Thyroid gland (tissue), 4 donors: Measurements from ENCODE around the gene VAT1L. TPM values are rescaled to one million over a fixed set of nuclear protein-coding genes. Genes with fewer than 3 reads are reported as not detected.

ENCODE experiments used
- DNase-seq, 2 donors: peaks; one replicate each; pipeline ENCODE4 v3.0.0-alpha.2; 2019
- H3K27ac ChIP-seq, 3 donors: fragments of 200-600 bp; sonication (generic); 1 replicate in 2 of 3; 2 replicates in 1 of 3; pipeline ENCODE4 v1.5.1; 2016 to 2019; ENCODE audit warnings: mild to moderate bottlenecking in 1 of 3, moderate library complexity in 1 of 3
- H3K27me3 ChIP-seq: fragments of 200-600 bp; sonication (generic); one replicate; pipeline ENCODE4 v1.5.1; 2019
- H3K36me3 ChIP-seq, 2 donors: fragments of 200-600 bp; sonication (generic); one replicate each; pipeline ENCODE4 v1.5.1; 2016 to 2019
- H3K4me1 ChIP-seq, 2 donors: fragments of 200-600 bp; sonication (generic); one replicate each; pipeline ENCODE4 v1.5.1; 2017 to 2019
- H3K4me3 ChIP-seq, 3 donors: fragments of 200-600 bp; sonication (generic); replicated peaks in 1 of 3; 1 replicate in 2 of 3; 2 replicates in 1 of 3; pipeline ENCODE4 v1.5.1; 2016; ENCODE audit warnings: mild to moderate bottlenecking in 1 of 3
- H3K9me3 ChIP-seq: fragments of 200-600 bp; sonication (generic); one replicate; pipeline ENCODE4 v1.5.1; 2017
- POLR2A ChIP-seq, 2 donors: fragments of 450-650 bp; IDR thresholded peaks; one replicate each; pipeline ENCODE4 v1.6.1; 2017; ENCODE audit warnings: antibody characterized with exemption in 2 of 2, mild to moderate bottlenecking in 2 of 2, moderate library complexity in 1 of 2
- WGBS, 2 donors: methylation state at CpG; one replicate each; pipeline ENCODE4 v1.1.5; 2017; 5-methylcytosine and 5-hydroxymethylcytosine counted together
- intact Hi-C: fragments of 100-400 bp; cut with DNase I; formaldehyde crosslinking; loops from one replicate; pipeline ENCODE4 v1.15.1; 2023
- total RNA-seq, 4 donors: library from RNA; depleted of rRNA; stranded (reverse); fragments of >200 nt; gene quantifications; one replicate each; pipeline ENCODE4 v1.2.3, GENCODE V29; 2016
- TF ChIP-seq, protein P1 (sequence below), 6 experiments: fragments of 200-600 bp in 3 of 6; fragments of 450-650 bp in 3 of 6; sonication (generic) in 3 of 6; IDR thresholded peaks; one replicate each; pipeline ENCODE4 v1.5.1; 2016 to 2019; ENCODE audit warnings: antibody characterized with exemption in 6 of 6, mild to moderate bottlenecking in 2 of 6, inconsistent platforms in 1 of 6, moderate library complexity in 1 of 6

VAT1L gene
- total RNA-seq, 4 donors from 2014 or later = 1.9 to 29.7 (median 9.2) TPM

DNA sequence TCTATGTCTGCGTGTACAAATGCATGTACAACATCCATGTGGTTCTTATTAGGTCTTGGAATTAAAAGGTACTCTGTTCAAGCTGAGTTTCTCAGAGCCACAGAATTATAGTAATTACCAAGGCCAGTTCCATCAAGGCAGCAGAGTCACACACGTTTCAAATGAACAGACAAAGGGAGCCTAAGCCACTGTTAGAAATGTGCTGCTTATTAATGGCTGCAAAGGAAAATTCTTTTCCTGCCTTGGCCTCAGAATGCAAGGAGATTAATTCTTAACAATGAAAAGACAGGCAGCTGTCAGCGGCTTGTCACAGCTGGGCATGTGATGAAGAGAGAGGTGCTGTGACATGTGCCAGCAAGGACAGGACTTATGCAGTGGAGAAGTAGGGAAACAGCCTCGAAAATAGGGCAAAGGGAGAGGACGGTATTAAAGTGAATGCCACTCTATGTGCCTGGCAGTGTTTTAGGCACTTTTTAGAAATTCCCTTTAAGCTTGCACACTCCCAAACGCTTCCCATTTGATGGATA is 133.9 kb downstream of the VAT1L start:
- TF ChIP-seq, protein P1, sequence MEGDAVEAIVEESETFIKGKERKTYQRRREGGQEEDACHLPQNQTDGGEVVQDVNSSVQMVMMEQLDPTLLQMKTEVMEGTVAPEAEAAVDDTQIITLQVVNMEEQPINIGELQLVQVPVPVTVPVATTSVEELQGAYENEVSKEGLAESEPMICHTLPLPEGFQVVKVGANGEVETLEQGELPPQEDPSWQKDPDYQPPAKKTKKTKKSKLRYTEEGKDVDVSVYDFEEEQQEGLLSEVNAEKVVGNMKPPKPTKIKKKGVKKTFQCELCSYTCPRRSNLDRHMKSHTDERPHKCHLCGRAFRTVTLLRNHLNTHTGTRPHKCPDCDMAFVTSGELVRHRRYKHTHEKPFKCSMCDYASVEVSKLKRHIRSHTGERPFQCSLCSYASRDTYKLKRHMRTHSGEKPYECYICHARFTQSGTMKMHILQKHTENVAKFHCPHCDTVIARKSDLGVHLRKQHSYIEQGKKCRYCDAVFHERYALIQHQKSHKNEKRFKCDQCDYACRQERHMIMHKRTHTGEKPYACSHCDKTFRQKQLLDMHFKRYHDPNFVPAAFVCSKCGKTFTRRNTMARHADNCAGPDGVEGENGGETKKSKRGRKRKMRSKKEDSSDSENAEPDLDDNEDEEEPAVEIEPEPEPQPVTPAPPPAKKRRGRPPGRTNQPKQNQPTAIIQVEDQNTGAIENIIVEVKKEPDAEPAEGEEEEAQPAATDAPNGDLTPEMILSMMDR (IDR thresholded peaks at IDR 0.05) = no peak
- no peak for TF ChIP-seq POLR2A (IDR thresholded peaks at IDR 0.05)
- Histone ChIP-seq H3K27ac (no peak overlapping the region), H3K36me3 (no peaks in the 10 kb centered on the region), H3K4me3 (no peak overlapping the region), H3K9me3 (no peaks in the 10 kb centered on the region), H3K27me3 (no peaks in the 10 kb centered on the region), H3K4me1 (peaks cover 9% of the 10 kb centered on the region in 2 donors)
- no peak for DNase-seq
- 90 to 92% methylated on average over 6 of the region's 6 CpGs for WGBS, 2 donors
- intact Hi-C loops = no loop called here

DNA sequence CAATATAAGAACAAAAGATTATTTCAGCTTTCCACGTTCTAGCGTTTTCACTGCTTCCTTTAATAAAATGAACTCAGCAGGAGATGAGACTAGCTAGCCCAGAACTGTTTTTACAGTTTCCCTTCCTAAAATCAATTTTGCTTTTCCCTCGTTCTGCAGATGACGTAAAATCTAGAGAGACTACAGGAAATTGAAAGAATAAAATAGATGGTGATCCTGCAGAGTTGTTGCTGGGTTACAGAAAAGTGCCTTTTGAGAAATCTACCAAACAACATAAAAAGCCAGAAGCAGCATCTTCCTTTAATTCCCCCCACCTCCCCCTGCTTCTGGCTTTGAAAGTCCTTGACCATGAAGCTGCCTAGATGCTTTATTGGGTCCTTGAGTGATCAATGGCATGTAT is 137.2 kb downstream of the VAT1L start:
- TF ChIP-seq, protein P1 (IDR thresholded peaks at IDR 0.05) = no peak
- TF ChIP-seq POLR2A (IDR thresholded peaks at IDR 0.05) = no peak
- Histone ChIP-seq H3K36me3 (no peaks in the 10 kb centered on the region), H3K4me3 (no peak overlapping the region), H3K9me3 (no peaks in the 10 kb centered on the region), H3K27ac (no peak overlapping the region), H3K4me1 (no peaks in the 10 kb centered on the region), H3K27me3 (no peaks in the 10 kb centered on the region)
- 88% methylated on average over 4 of the region's 4 CpGs for WGBS, 2 donors
- intact Hi-C loops = no loop called here
- DNase-seq = no peak

DNA sequence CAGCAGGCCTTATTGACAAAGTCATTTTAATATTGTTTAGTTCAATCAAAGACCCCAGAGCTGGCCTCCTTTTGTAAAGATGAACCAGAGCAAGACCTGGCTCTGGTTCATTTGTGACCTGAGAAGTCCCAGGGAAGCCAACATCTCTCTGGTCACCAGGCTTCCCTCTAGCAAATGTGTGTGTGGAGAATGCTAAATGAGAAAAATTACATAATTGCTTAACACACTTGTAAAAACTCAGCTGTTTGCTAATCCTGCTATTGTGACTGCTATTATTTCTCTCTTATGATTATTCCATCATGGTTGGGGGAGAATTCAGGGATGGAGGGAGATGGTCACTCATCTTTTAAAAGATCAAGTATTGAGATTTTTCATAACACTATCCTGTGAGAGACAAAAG is 139.7 kb downstream of the VAT1L start:
- no peaks in the 10 kb centered on the region for H3K27me3 ChIP-seq
- intact Hi-C loops = no loop called here
- no peak for DNase-seq
- no peaks in the 10 kb centered on the region for H3K36me3 ChIP-seq
- TF ChIP-seq POLR2A (IDR thresholded peaks at IDR 0.05) = no peak
- TF ChIP-seq, protein P1 (IDR thresholded peaks at IDR 0.05) = no peak
- no peaks in the 10 kb centered on the region for H3K4me1 ChIP-seq
- H3K4me3 ChIP-seq = no peak overlapping the region
- H3K27ac ChIP-seq = no peak overlapping the region
- no peaks in the 10 kb centered on the region for H3K9me3 ChIP-seq

DNA sequence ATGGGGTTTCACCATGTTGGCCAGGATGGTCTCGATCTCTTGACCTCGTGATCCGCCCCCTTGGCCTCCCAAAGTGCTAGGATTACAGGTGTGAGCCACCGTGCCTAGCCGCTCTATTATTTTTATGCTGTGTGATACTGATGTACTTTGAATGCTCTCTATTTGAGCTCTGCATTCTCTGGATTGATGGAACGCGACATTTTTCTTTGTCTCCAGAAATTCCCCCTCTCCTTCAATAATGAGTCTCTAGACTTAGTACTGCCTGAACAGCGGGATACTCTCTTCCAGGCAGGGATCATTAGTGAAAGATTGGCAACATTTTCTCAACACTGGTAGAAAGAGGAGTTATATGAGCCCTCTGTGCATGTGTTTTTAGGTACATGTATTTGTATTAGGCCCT is 140.6 kb downstream of the VAT1L start:
- intact Hi-C loops = no loop called here
- Histone ChIP-seq H3K4me1 (no peaks in the 10 kb centered on the region), H3K27me3 (no peaks in the 10 kb centered on the region), H3K4me3 (no peak overlapping the region), H3K27ac (no peak overlapping the region), H3K9me3 (no peaks in the 10 kb centered on the region), H3K36me3 (no peaks in the 10 kb centered on the region)
- WGBS, 2 donors = 97% methylated on average over 8 of the region's 8 CpGs
- no peak for DNase-seq
- no peak for TF ChIP-seq POLR2A (IDR thresholded peaks at IDR 0.05)
- TF ChIP-seq, protein P1 (IDR thresholded peaks at IDR 0.05) = no peak

DNA sequence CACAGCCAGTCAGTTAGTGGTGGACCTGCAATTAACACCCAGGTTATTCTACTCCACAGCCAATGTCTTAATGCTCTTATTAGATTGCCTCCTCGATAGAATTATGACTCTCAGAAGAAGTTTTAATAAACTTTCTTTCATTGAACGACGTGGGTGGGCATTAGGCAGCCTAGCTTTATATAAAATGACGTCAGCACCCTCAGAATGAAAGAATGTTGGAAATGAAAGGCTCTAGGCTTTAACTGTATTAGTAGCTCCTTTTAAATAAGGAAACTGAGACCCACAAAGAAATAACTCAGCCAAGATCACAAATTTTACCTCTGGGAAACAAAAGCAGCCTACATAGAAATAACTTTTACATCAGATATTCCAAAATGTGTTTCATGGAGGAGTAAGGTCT is 142.7 kb downstream of the VAT1L start:
- 85 to 90% methylated on average over 4 of the region's 4 CpGs for WGBS, 2 donors
- no peak for DNase-seq
- Histone ChIP-seq H3K9me3 (no peaks in the 10 kb centered on the region), H3K27me3 (no peaks in the 10 kb centered on the region), H3K4me3 (no peak overlapping the region), H3K4me1 (no peaks in the 10 kb centered on the region), H3K36me3 (no peaks in the 10 kb centered on the region), H3K27ac (no peak overlapping the region)
- intact Hi-C loops = no loop called here
- no peak for TF ChIP-seq POLR2A (IDR thresholded peaks at IDR 0.05)
- TF ChIP-seq, protein P1 (IDR thresholded peaks at IDR 0.05) = no peak
